ENCODE measurements around the gene NCAPH2. TPM values are rescaled to one million over a fixed set of nuclear protein-coding genes. Genes with fewer than 3 reads are reported as not detected.
A peak's percentile ranks its signal among the peaks of the same experiment; 100 is the strongest.

NCAPH2 gene
- total and polyA plus RNA-seq, 9 of the 15 experiments (the other 6 are each of a cell fraction or from before 2014, with no cell fraction given) = 3.6 to 88.6 (median 32.4) TPM

GRCh38 chr22:50562523-50563412 is 54.7 kb downstream of the NCAPH2 start, which contains the start of gene SYCE3 (continued):
- no peak for TF ChIP-seq ZBTB8A (IDR thresholded peaks at IDR 0.05; ENCODE audit: partially characterized antibody)
- TF ChIP-seq MTF1 (CRISPR knock-in tag; IDR thresholded peaks at IDR 0.05; ENCODE audit: borderline replicate concordance) = no peak
- no peak for TF ChIP-seq ZNF512 (tag; IDR thresholded peaks at IDR 0.05)
- TF ChIP-seq KAT7 (CRISPR knock-in tag; IDR thresholded peaks at IDR 0.05; ENCODE audit: borderline replicate concordance) = no peak
- TF ChIP-seq GMEB1 (CRISPR knock-in tag; IDR thresholded peaks at IDR 0.05) = no peak
- no peak for TF ChIP-seq RFX1 (IDR thresholded peaks at IDR 0.05)
- no peak for TF ChIP-seq DIDO1 (tag; IDR thresholded peaks at IDR 0.05; ENCODE audit: low read depth)
- no peak for TF ChIP-seq XRCC3 (IDR thresholded peaks at IDR 0.05)
- TF ChIP-seq ATF4 (CRISPR knock-in tag; IDR thresholded peaks at IDR 0.05) = no peak
- TF ChIP-seq ZNF395 (CRISPR knock-in tag; IDR thresholded peaks at IDR 0.05) = no peak
- peak; percentile 66 for TF ChIP-seq ATF7 (IDR thresholded peaks at IDR 0.05)
- peak; percentile 44 for TF ChIP-seq CCNT2 (IDR thresholded peaks at IDR 0.05; ENCODE audit: borderline replicate concordance, extremely low read depth, insufficient read length, low read depth, low read length)
- TF ChIP-seq ETV5 (CRISPR knock-in tag; IDR thresholded peaks at IDR 0.05; ENCODE audit: low read depth) = peak; percentile 82
- no peak for TF ChIP-seq RBM17 (IDR thresholded peaks at IDR 0.05; ENCODE audit: borderline replicate concordance, low read depth, low read length)
- peak; percentile 39; the same call in 1 of the 2 replicates for TF ChIP-seq SUPT5H (IDR thresholded peaks at IDR 0.05)
- no peak for TF ChIP-seq SP2 (IDR thresholded peaks at IDR 0.05; ENCODE audit: extremely low read depth, low read depth, low read length, poor library complexity, severe bottlenecking)
- TF ChIP-seq MYC (IDR thresholded peaks at IDR 0.05; ENCODE audit: low read depth, low read length) = peak; percentile 62
- no peak for TF ChIP-seq MYC (CRISPR knock-in tag; IDR thresholded peaks at IDR 0.05; ENCODE audit: borderline replicate concordance, low read depth)
- no peak for TF ChIP-seq FIP1L1 (IDR thresholded peaks at IDR 0.05; ENCODE audit: low read depth, low read length, poor library complexity, severe bottlenecking)
- TF ChIP-seq PHF8 (IDR thresholded peaks at IDR 0.05; ENCODE audit: borderline replicate concordance, low read length) = peak; percentile 55; the same call in 1 of the 2 replicates
- TF ChIP-seq BCL6 (CRISPR knock-in tag; IDR thresholded peaks at IDR 0.05) = no peak
